NCI-H1092 treated with DMSO at 0.1 percent for 48 hours (cell line): ENCODE results near the gene SLC38A2.

ENCODE experiments used
- DNase-seq: peaks from one replicate; lab custom pipeline; 2025; lab: John Stamatoyannopoulos, UW

Gene SLC38A2

GRCh38 chr12:46374711-46375110 is 2.1 kb upstream of the SLC38A2 start:
- no peak for DNase-seq

- no peak for DNase-seq
Observed at GRCh38 chr12:46374310-46374709, 1.7 kb upstream of the SLC38A2 start.

- peak; percentile 87 for DNase-seq
Observed at GRCh38 chr12:46373301-46374296, 1.0 kb upstream of the SLC38A2 start.

GRCh38 chr12:46371718-46372543 is 642 bp downstream of the SLC38A2 start:
- DNase-seq = peak; percentile 91

GRCh38 chr12:46370792-46371717 is 1.5 kb downstream of the SLC38A2 start:
- DNase-seq = peak; percentile 95

- no peak for DNase-seq
Observed at GRCh38 chr12:46370380-46370734, 2.2 kb downstream of the SLC38A2 start.

GRCh38 chr12:46369474-46370379 is 2.8 kb downstream of the SLC38A2 start:
- DNase-seq = no peak

- DNase-seq = no peak
Observed at GRCh38 chr12:46369095-46369473, 3.5 kb downstream of the SLC38A2 start.

- DNase-seq = no peak
Observed at GRCh38 chr12:46368684-46369083, 3.9 kb downstream of the SLC38A2 start.

GRCh38 chr12:46368138-46368537 is 4.4 kb downstream of the SLC38A2 start:
- DNase-seq = no peak

GRCh38 chr12:46367351-46368029 is 5.1 kb downstream of the SLC38A2 start:
- DNase-seq = no peak

- DNase-seq = no peak
Observed at GRCh38 chr12:46366771-46367170, 5.8 kb downstream of the SLC38A2 start.

GRCh38 chr12:46365951-46366379 is 6.6 kb downstream of the SLC38A2 start:
- DNase-seq = no peak

- DNase-seq = no peak
Observed at GRCh38 chr12:46364777-46365580, 7.6 kb downstream of the SLC38A2 start.

- DNase-seq = no peak
Observed at GRCh38 chr12:46364300-46364696, 8.3 kb downstream of the SLC38A2 start.

GRCh38 chr12:46363582-46364299 is 8.8 kb downstream of the SLC38A2 start:
- DNase-seq = no peak

GRCh38 chr12:46362895-46363581 is 9.5 kb downstream of the SLC38A2 start:
- no peak for DNase-seq

GRCh38 chr12:46361667-46362034 is 10.9 kb downstream of the SLC38A2 start:
- no peak for DNase-seq
